NCI-H1694 treated with DMSO at 0.1 percent for 48 hours (cell line): ENCODE measurements around the gene KCNT2.
"Not testable (repeated sequence)": the region's sequence is repeated elsewhere in the genome, so short reads cannot be mapped to it uniquely, and the experiment has no call there.

Experiments
- DNase-seq: peaks from one replicate; lab custom pipeline; 2025; lab: John Stamatoyannopoulos, UW

Gene KCNT2

GRCh38 chr1:196590012-196590708 is 18.1 kb downstream of the KCNT2 start:
- DNase-seq, result no peak

GRCh38 chr1:196584696-196585095 is 23.5 kb downstream of the KCNT2 start:
- no peak for DNase-seq

GRCh38 chr1:196577386-196577785 is 30.9 kb downstream of the KCNT2 start:
- DNase-seq, result no peak

- no peak for DNase-seq
Observed at GRCh38 chr1:196573226-196573625, 35.0 kb downstream of the KCNT2 start.

GRCh38 chr1:196567238-196567637 is 41.0 kb downstream of the KCNT2 start:
- no peak for DNase-seq

- DNase-seq, result no peak
Observed at GRCh38 chr1:196563768-196564167, 44.5 kb downstream of the KCNT2 start.

GRCh38 chr1:196559314-196559713 is 48.9 kb downstream of the KCNT2 start:
- DNase-seq, result no peak

- DNase-seq, result no peak
Observed at GRCh38 chr1:196558411-196558810, 49.8 kb downstream of the KCNT2 start.

GRCh38 chr1:196557797-196558196 is 50.4 kb downstream of the KCNT2 start:
- no peak for DNase-seq

- DNase-seq, result no peak
Observed at GRCh38 chr1:196550731-196551130, 57.5 kb downstream of the KCNT2 start.

GRCh38 chr1:196546272-196547111 is 61.7 kb downstream of the KCNT2 start:
- no peak for DNase-seq

GRCh38 chr1:196545222-196545621 is 63.0 kb downstream of the KCNT2 start:
- DNase-seq, result no peak

GRCh38 chr1:196544617-196545016 is 63.6 kb downstream of the KCNT2 start:
- DNase-seq, result no peak

GRCh38 chr1:196543833-196544232 is 64.4 kb downstream of the KCNT2 start:
- DNase-seq, result no peak

GRCh38 chr1:196538473-196538872 is 69.8 kb downstream of the KCNT2 start:
- no peak for DNase-seq

GRCh38 chr1:196535727-196536126 is 72.5 kb downstream of the KCNT2 start:
- DNase-seq, result no peak

- no peak for DNase-seq
Observed at GRCh38 chr1:196531737-196532524, 76.3 kb downstream of the KCNT2 start.

- DNase-seq, result no peak
Observed at GRCh38 chr1:196527919-196528318, 80.3 kb downstream of the KCNT2 start.

GRCh38 chr1:196522574-196523345 is 85.5 kb downstream of the KCNT2 start:
- DNase-seq, result not testable (repeated sequence)

GRCh38 chr1:196517193-196517592 is 91.0 kb downstream of the KCNT2 start:
- DNase-seq, result no peak

- DNase-seq, result no peak
Observed at GRCh38 chr1:196516373-196516772, 91.9 kb downstream of the KCNT2 start.

GRCh38 chr1:196515904-196516303 is 92.3 kb downstream of the KCNT2 start:
- DNase-seq, result no peak
